HepG2 (cell line): ENCODE results near the gene ELF2. TPM values are rescaled to one million over a fixed set of nuclear protein-coding genes. Genes with fewer than 3 reads are reported as not detected.
A peak's percentile ranks its signal among the peaks of the same experiment; 100 is the strongest.

ENCODE experiments used
- AKNA ChIP-seq: sonication (generic); formaldehyde crosslinking; IDR thresholded peaks from 2 replicates; pipeline ENCODE4 v1.4.0; 2020; ENCODE audit warnings: missing genetic modification reagents, borderline replicate concordance
- FOXO4 ChIP-seq: sonication (generic); formaldehyde crosslinking; conservative IDR thresholded peaks from 2 replicates; pipeline ENCODE4 v1.8.1; 2023; ENCODE audit warnings: missing genetic modification reagents
- FOXP4 ChIP-seq: sonication (generic); formaldehyde crosslinking; IDR thresholded peaks from 2 replicates; pipeline ENCODE4 v1.4.0; 2020; ENCODE audit warnings: missing genetic modification reagents
- PHF20 ChIP-seq: sonication (generic); formaldehyde crosslinking; IDR thresholded peaks from 2 replicates; pipeline ENCODE4 v1.5.0; 2020; ENCODE audit warnings: mild to moderate bottlenecking, missing genetic modification reagents
- SKIL ChIP-seq: sonication (generic); formaldehyde crosslinking; IDR thresholded peaks from 2 replicates; pipeline ENCODE4 v1.8.0; 2022; ENCODE audit warnings: missing genetic modification reagents, mild to moderate bottlenecking, moderate library complexity, borderline replicate concordance
- SNAPC4 ChIP-seq: sonication (generic); formaldehyde crosslinking; IDR thresholded peaks from 2 replicates; pipeline ENCODE4 v1.4.0; 2020; ENCODE audit warnings: mild to moderate bottlenecking, missing genetic modification reagents
- TRIM24 ChIP-seq: sonication (generic); formaldehyde crosslinking; IDR thresholded peaks from 2 replicates; pipeline ENCODE4 v1.8.0; 2022; ENCODE audit warnings: mild to moderate bottlenecking, missing genetic modification reagents
- ZBTB3 ChIP-seq: sonication (generic); formaldehyde crosslinking; IDR thresholded peaks from 2 replicates; pipeline ENCODE4 v1.4.0; 2020; ENCODE audit warnings: low read depth, mild to moderate bottlenecking, moderate library complexity, missing genetic modification reagents, borderline replicate concordance
- ZNF225 ChIP-seq: sonication (generic); formaldehyde crosslinking; IDR thresholded peaks from 2 replicates; pipeline ENCODE4 v1.4.0; 2020; ENCODE audit warnings: mild to moderate bottlenecking, missing genetic modification reagents
- ZNF232 ChIP-seq: sonication (generic); formaldehyde crosslinking; IDR thresholded peaks from 2 replicates; pipeline ENCODE4 v1.4.0; 2020; ENCODE audit warnings: missing genetic modification reagents, borderline replicate concordance
- ZNF282 ChIP-seq: fragments of 450-650 bp; IDR thresholded peaks from 2 replicates; pipeline ENCODE4 v1.6.1; 2018; ENCODE audit not compliant: partially characterized antibody
- ZNF572 ChIP-seq: sonication (generic); formaldehyde crosslinking; IDR thresholded peaks from 2 replicates; pipeline ENCODE4 v1.5.1; 2020; ENCODE audit warnings: mild to moderate bottlenecking, missing genetic modification reagents
- polyA plus RNA-seq, 8 experiments: library from polyadenylated mRNA; depleted of rRNA in 3 of 8; stranded (reverse) in 7 of 8; unstranded in 1 of 8; fragments of >200 nt; fragmentation: Illumina TruSeq in 4 of 8; extraction: Trizol in 4 of 8; gene quantifications; 2 replicates each; pipeline versions ENCODE4 v1.2.1 to v1.2.3, GENCODE V29; 2011 to 2016; ENCODE audit warnings: low read depth in 4 of 8, missing spikeins in 1 of 8, mixed read lengths in 1 of 8; ENCODE audit not compliant: insufficient read depth in 1 of 8
- total RNA-seq, 5 experiments: library from RNA; depleted of rRNA; stranded (reverse); fragments of >200 nt; fragmentation: Illumina TruSeq; extraction: Trizol; gene quantifications; 2 replicates each; pipeline ENCODE4 v1.2.3, GENCODE V29; 2016; ENCODE audit warnings: low read depth in 1 of 5

The ELF2 gene
- total and polyA plus RNA-seq, 2 of the 13 experiments (the other 11 are each of a cell fraction or from before 2014, with no cell fraction given): 28.6 to 35.4 TPM

GRCh38 chr4:139176302-139177048 is 543 bp downstream of the ELF2 start (continued):
- TF ChIP-seq SNAPC4 (no peak), SKIL (no peak), FOXP4 (CRISPR knock-in tag) (peak; percentile 52; the same call in 1 of the 2 replicates), ZNF232 (CRISPR knock-in tag) (no peak), ZNF282 (no peak), FOXO4 (CRISPR knock-in tag) (no peak), ZNF225 (CRISPR knock-in tag) (no peak), ZNF572 (CRISPR knock-in tag) (no peak), PHF20 (CRISPR knock-in tag) (no peak), AKNA (CRISPR knock-in tag) (no peak), ZBTB3 (CRISPR knock-in tag) (no peak), TRIM24 (0 out of 2 replicates have a peak, but pooled peaks have one; percentile 30)
